Effector memory CD4-positive, alpha-beta T cell (primary cell): ENCODE data around the gene NEU1.
"Not testable (repeated sequence)": the region's sequence is repeated elsewhere in the genome, so short reads cannot be mapped to it uniquely, and the experiment has no call there.

Experiments
- DNase-seq, 3 donors: peaks; one replicate each; pipeline ENCODE4 v3.0.0-alpha.2; 2020
- H3K27ac ChIP-seq: 2 replicates; pipeline ENCODE4 v1.7.0; 2013; ENCODE audit warnings: mild to moderate bottlenecking, low read length, moderate library complexity; ENCODE audit not compliant: insufficient read depth, poor library complexity, severe bottlenecking
- H3K27me3 ChIP-seq: replicated peaks from 2 replicates; pipeline ENCODE4 v1.7.0; 2013; ENCODE audit warnings: mild to moderate bottlenecking, low read length; ENCODE audit not compliant: insufficient read depth, control insufficient read depth, poor library complexity, severe bottlenecking
- H3K36me3 ChIP-seq: 2 replicates; pipeline ENCODE4 v1.7.0; 2013; ENCODE audit warnings: mild to moderate bottlenecking, low read length, moderate library complexity; ENCODE audit not compliant: control insufficient read depth, insufficient read depth
- H3K4me1 ChIP-seq: 2 replicates; pipeline ENCODE4 v1.7.0; 2013; ENCODE audit warnings: low read length, mild to moderate bottlenecking; ENCODE audit not compliant: control insufficient read depth, insufficient read depth, poor library complexity, severe bottlenecking
- H3K4me3 ChIP-seq: 2 replicates; pipeline ENCODE4 v1.7.0; 2013; ENCODE audit warnings: low read length, low read depth, mild to moderate bottlenecking; ENCODE audit not compliant: insufficient read depth, poor library complexity, severe bottlenecking
- H3K9me3 ChIP-seq: 2 replicates; pipeline ENCODE4 v1.7.0; 2013; ENCODE audit warnings: mild to moderate bottlenecking, low read length, moderate library complexity; ENCODE audit not compliant: control insufficient read depth

NEU1 gene

GRCh38 chr6:31847276-31847978, 15.2 kb downstream of the NEU1 start:
- Histone ChIP-seq H3K27me3 (no peaks in the 10 kb centered on the region), H3K4me1 (no peaks in the 10 kb centered on the region), H3K27ac (no peak overlapping the region), H3K36me3 (no peaks in the 10 kb centered on the region), H3K4me3 (no peak overlapping the region), H3K9me3 (no peaks in the 10 kb centered on the region)
- no peak for DNase-seq

GRCh38 chr6:31844507-31844906, 18.1 kb downstream of the NEU1 start:
- peaks cover 18% of the 10 kb centered on the region for H3K36me3 ChIP-seq
- no peak overlapping the region for H3K4me3 ChIP-seq
- no peak for DNase-seq
- no peaks in the 10 kb centered on the region for H3K9me3 ChIP-seq
- H3K27me3 ChIP-seq, result no peaks in the 10 kb centered on the region
- no peaks in the 10 kb centered on the region for H3K4me1 ChIP-seq
- H3K27ac ChIP-seq, result no peak overlapping the region

GRCh38 chr6:31842053-31842452, 20.6 kb downstream of the NEU1 start:
- Histone ChIP-seq H3K36me3 (peaks cover 30% of the 10 kb centered on the region), H3K9me3 (no peaks in the 10 kb centered on the region)
- DNase-seq, result no peak

GRCh38 chr6:31839779-31840126, 22.9 kb downstream of the NEU1 start:
- H3K4me3 ChIP-seq, H3K9me3 ChIP-seq, H3K27me3 ChIP-seq, DNase-seq, H3K27ac ChIP-seq: not testable (repeated sequence)
- Histone ChIP-seq H3K4me1 (peaks cover 25% of the 10 kb centered on the region), H3K36me3 (peaks cover 30% of the 10 kb centered on the region)

More at GRCh38 chr6:31842053-31842452, 20.6 kb downstream of the NEU1 start:
- Histone ChIP-seq H3K4me3 (no peak overlapping the region), H3K27me3 (no peaks in the 10 kb centered on the region), H3K4me1 (peaks cover 18% of the 10 kb centered on the region), H3K27ac (no peak overlapping the region)

GRCh38 chr6:31838968-31839367, 23.7 kb downstream of the NEU1 start:
- Histone ChIP-seq H3K9me3 (no peaks in the 10 kb centered on the region), H3K4me3 (no peak overlapping the region), H3K27ac (no peak overlapping the region), H3K36me3 (peaks cover 30% of the 10 kb centered on the region), H3K27me3 (no peaks in the 10 kb centered on the region), H3K4me1 (peaks cover 25% of the 10 kb centered on the region)
- no peak for DNase-seq

- H3K9me3 ChIP-seq, H3K27me3 ChIP-seq, DNase-seq, H3K4me3 ChIP-seq: not testable (repeated sequence)
- H3K4me1 ChIP-seq, result peaks cover 25% of the 10 kb centered on the region
- peaks cover 30% of the 10 kb centered on the region for H3K36me3 ChIP-seq
- peak overlapping the region; percentile 99 for H3K27ac ChIP-seq
Observed at GRCh38 chr6:31838114-31838553, 24.5 kb downstream of the NEU1 start.

GRCh38 chr6:31837369-31838113, 25.1 kb downstream of the NEU1 start:
- Histone ChIP-seq H3K27me3 (no peaks in the 10 kb centered on the region), H3K9me3 (no peaks in the 10 kb centered on the region), H3K4me1 (peaks cover 25% of the 10 kb centered on the region), H3K4me3 (peak overlapping the region; percentile 4), H3K36me3 (peaks cover 30% of the 10 kb centered on the region), H3K27ac (peak overlapping the region; percentile 99)
- no peak for DNase-seq

- no peak for DNase-seq
- peak overlapping the region; percentile 99 for H3K27ac ChIP-seq
- peaks cover 30% of the 10 kb centered on the region for H3K36me3 ChIP-seq
- no peaks in the 10 kb centered on the region for H3K27me3 ChIP-seq
- H3K9me3 ChIP-seq, result no peaks in the 10 kb centered on the region
- H3K4me1 ChIP-seq, result peaks cover 25% of the 10 kb centered on the region
- peak overlapping the region; percentile 89 for H3K4me3 ChIP-seq
Observed at GRCh38 chr6:31836474-31837368, 25.9 kb downstream of the NEU1 start.

- no peaks in the 10 kb centered on the region for H3K9me3 ChIP-seq
- no peak for DNase-seq
- H3K4me3 ChIP-seq, result peak overlapping the region; percentile 89
- H3K27me3 ChIP-seq, result no peaks in the 10 kb centered on the region
- H3K27ac ChIP-seq, result peak overlapping the region; percentile 99
- H3K4me1 ChIP-seq, result peaks cover 26% of the 10 kb centered on the region
- peaks cover 28% of the 10 kb centered on the region for H3K36me3 ChIP-seq
Observed at GRCh38 chr6:31836047-31836473, 26.6 kb downstream of the NEU1 start.
